Osteoblast (primary cell): ENCODE results near the gene P2RY12. TPM values are rescaled to one million over a fixed set of nuclear protein-coding genes. Genes with fewer than 3 reads are reported as not detected.
"Not testable (repeated sequence)": the region's sequence is repeated elsewhere in the genome, so short reads cannot be mapped to it uniquely, and the experiment has no call there.

Experiments used
- DNase-seq: peaks from one replicate; pipeline ENCODE4 v3.0.0; 2011; ENCODE audit warnings: low spot score, mixed read lengths; ENCODE audit not compliant: insufficient read length; ENCODE audit errors: missing footprints
- H2AFZ ChIP-seq: 2 replicates; pipeline ENCODE4 v1.6.0; 2011; ENCODE audit warnings: mild to moderate bottlenecking, low read length
- H3K27ac ChIP-seq: 2 replicates; pipeline ENCODE4 v1.5.1; 2011; ENCODE audit warnings: mild to moderate bottlenecking, low read depth, low read length, moderate library complexity
- H3K27me3 ChIP-seq: 2 replicates; pipeline ENCODE4 v1.6.0; 2012; ENCODE audit warnings: mild to moderate bottlenecking, control low read depth, inconsistent platforms, low read length, moderate library complexity; ENCODE audit not compliant: insufficient read depth
- H3K36me3 ChIP-seq: 2 replicates; pipeline ENCODE4 v1.5.1; 2011; ENCODE audit warnings: mild to moderate bottlenecking, low read length, control low read depth, moderate library complexity; ENCODE audit not compliant: insufficient read depth
- H3K4me1 ChIP-seq: 2 replicates; pipeline ENCODE4 v1.5.1; 2011; ENCODE audit warnings: mild to moderate bottlenecking, low read length, control low read depth, moderate library complexity; ENCODE audit not compliant: insufficient read depth
- H3K4me2 ChIP-seq: 2 replicates; pipeline ENCODE4 v1.6.0; 2011; ENCODE audit warnings: mild to moderate bottlenecking, low read length; ENCODE audit not compliant: insufficient read depth
- H3K4me3 ChIP-seq: fragments of 200-600 bp; sonication (generic); 3 replicates; pipeline ENCODE4 v1.5.1; 2012; ENCODE audit warnings: mild to moderate bottlenecking, low read length, inconsistent platforms; ENCODE audit not compliant: insufficient read depth
- H3K79me2 ChIP-seq: 2 replicates; pipeline ENCODE4 v1.6.0; 2012; ENCODE audit warnings: mild to moderate bottlenecking, low read length, control low read depth, inconsistent platforms; ENCODE audit not compliant: insufficient read depth
- H3K9me3 ChIP-seq: 2 replicates; pipeline ENCODE4 v1.5.1; 2011; ENCODE audit warnings: low read depth, low read length, control low read depth
- H4K20me1 ChIP-seq: 2 replicates; pipeline ENCODE4 v1.6.0; 2012; ENCODE audit warnings: mild to moderate bottlenecking, low read length, control low read depth; ENCODE audit not compliant: insufficient read depth
- total RNA-seq: library from RNA; depleted of rRNA; stranded (reverse); fragments of >200 nt; gene quantifications from 2 replicates; pipeline ENCODE4 v1.2.3, GENCODE V29; 2012
- TF ChIP-seq, protein P1 (sequence below): IDR thresholded peaks from 2 replicates; pipeline ENCODE4 v1.5.1; 2011; ENCODE audit warnings: mild to moderate bottlenecking, low read depth, low read length, moderate library complexity; ENCODE audit errors: extremely low read depth

The P2RY12 gene
- total RNA-seq, 1 donor = not detected

DNA sequence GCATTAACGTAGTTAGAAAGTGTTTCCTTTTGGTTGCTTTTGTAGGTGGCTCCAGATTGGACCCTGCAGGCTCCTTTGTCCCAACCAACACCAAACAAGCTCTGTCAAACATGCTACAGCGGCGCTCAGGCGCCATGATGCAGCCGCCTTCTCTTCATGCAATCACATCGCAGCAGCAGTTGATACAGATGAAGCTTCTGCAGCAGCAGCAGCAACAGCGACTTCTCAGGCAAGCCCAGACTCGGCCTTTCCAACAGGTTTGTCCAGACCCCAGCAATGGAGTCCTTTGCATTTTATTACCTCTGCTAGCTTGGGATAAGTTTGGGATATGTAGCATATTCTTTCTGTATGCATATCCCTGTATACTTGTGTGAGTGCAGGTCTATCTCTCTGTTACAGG, 10.1 kb upstream of the P2RY12 start:
- Histone ChIP-seq H3K4me2 (no peak overlapping the region), H2AFZ (no peak overlapping the region), H3K27me3 (no peaks in the 10 kb centered on the region), H3K9me3 (no peaks in the 10 kb centered on the region), H4K20me1 (no peaks in the 10 kb centered on the region), H3K4me3 (no peak overlapping the region), H3K79me2 (no peaks in the 10 kb centered on the region), H3K27ac (no peak overlapping the region), H3K4me1 (peaks cover 4% of the 10 kb centered on the region), H3K36me3 (no peaks in the 10 kb centered on the region)
- TF ChIP-seq, protein P1, sequence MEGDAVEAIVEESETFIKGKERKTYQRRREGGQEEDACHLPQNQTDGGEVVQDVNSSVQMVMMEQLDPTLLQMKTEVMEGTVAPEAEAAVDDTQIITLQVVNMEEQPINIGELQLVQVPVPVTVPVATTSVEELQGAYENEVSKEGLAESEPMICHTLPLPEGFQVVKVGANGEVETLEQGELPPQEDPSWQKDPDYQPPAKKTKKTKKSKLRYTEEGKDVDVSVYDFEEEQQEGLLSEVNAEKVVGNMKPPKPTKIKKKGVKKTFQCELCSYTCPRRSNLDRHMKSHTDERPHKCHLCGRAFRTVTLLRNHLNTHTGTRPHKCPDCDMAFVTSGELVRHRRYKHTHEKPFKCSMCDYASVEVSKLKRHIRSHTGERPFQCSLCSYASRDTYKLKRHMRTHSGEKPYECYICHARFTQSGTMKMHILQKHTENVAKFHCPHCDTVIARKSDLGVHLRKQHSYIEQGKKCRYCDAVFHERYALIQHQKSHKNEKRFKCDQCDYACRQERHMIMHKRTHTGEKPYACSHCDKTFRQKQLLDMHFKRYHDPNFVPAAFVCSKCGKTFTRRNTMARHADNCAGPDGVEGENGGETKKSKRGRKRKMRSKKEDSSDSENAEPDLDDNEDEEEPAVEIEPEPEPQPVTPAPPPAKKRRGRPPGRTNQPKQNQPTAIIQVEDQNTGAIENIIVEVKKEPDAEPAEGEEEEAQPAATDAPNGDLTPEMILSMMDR = no peak
- no peak for DNase-seq

GRCh38 chr3:151393941-151394340, 9.4 kb upstream of the P2RY12 start:
- Histone ChIP-seq H3K79me2 (no peaks in the 10 kb centered on the region), H3K27me3 (no peaks in the 10 kb centered on the region), H2AFZ (no peak overlapping the region), H3K9me3 (no peaks in the 10 kb centered on the region), H3K4me2 (no peak overlapping the region), H3K4me3 (no peak overlapping the region), H3K27ac (no peak overlapping the region), H3K4me1 (peaks cover 4% of the 10 kb centered on the region), H3K36me3 (no peaks in the 10 kb centered on the region), H4K20me1 (no peaks in the 10 kb centered on the region)
- TF ChIP-seq, protein P1 = no peak
- DNase-seq = no peak

GRCh38 chr3:151393146-151393830, 8.7 kb upstream of the P2RY12 start:
- TF ChIP-seq, protein P1 = no peak
- Histone ChIP-seq H3K9me3 (no peaks in the 10 kb centered on the region), H3K4me1 (peaks cover 4% of the 10 kb centered on the region), H3K4me2 (no peak overlapping the region), H3K79me2 (no peaks in the 10 kb centered on the region), H3K4me3 (no peak overlapping the region), H3K27me3 (no peaks in the 10 kb centered on the region), H3K36me3 (no peaks in the 10 kb centered on the region), H4K20me1 (no peaks in the 10 kb centered on the region), H2AFZ (no peak overlapping the region), H3K27ac (no peak overlapping the region)
- DNase-seq = no peak

DNA sequence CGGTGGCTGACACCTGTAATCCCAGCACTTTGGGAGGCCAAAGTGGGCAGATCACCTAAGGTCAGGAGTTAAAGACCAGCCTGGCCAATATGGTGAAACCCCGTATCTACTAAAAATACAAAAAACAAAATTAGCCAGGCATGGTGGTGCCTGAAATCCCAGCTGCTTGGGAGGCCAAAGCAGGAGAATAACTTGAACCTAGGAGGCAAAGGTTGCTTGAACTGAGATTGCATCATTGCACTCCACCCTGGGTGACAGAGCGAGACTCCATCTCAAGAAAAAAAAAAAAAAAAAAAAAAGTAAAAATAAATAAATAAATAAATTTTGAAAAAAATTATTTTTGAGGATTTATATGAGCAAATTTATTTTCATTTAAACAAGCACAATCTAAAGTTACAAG, 7.6 kb upstream of the P2RY12 start:
- H3K4me1 ChIP-seq, H3K27me3 ChIP-seq, H3K79me2 ChIP-seq, H3K36me3 ChIP-seq, DNase-seq, H3K9me3 ChIP-seq, H3K4me3 ChIP-seq, H4K20me1 ChIP-seq, H3K27ac ChIP-seq, H3K4me2 ChIP-seq, H2AFZ ChIP-seq: not testable (repeated sequence)
